ENCODE data around the gene MYO1B. TPM values are rescaled to one million over a fixed set of nuclear protein-coding genes. Genes with fewer than 3 reads are reported as not detected.

MYO1B gene
- polyA plus RNA-seq, 1 experiment: 87.2 TPM

DNA sequence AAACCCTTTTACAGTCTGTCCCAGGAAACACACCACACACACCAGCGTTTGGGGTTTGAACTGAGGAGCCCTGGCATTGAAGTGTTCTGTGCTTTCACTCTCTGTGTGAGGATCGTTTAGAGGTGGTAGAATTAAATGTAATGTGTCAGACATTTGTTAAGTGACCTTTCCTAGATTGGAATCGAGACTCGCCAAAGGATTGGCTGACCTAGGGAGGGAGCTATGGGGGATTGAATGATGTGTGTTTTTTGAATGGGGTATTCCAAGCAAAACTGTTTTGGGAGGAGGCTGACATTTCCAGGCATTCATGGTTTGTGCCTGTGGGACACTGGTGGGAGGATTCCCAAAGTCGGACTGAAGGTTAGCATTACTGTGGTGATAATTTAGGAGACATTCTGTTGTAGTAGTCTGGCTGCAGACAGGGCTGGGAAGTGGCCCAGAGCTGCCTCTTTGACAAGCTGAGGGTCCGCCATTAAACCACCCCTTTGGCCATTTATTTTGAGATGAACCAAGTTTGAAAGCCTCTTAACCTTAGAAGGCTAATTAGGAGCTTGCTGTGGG, 1.7 kb downstream of the MYO1B start:
- ChIA-PET POLR2A (interaction anchor here (0.6 to 0.9 kb wide), 4 partner anchors 19 to 155 kb away, joined by 3 to 22 read pairs (median 5); no protein-coding TSS in a partner anchor), CTCF (interaction anchor here (0.7 to 3.1 kb wide), 11 partner anchors 14 to 275 kb away, joined by 3 to 23 read pairs (median 3); no protein-coding TSS in a partner anchor)
- TF ChIP-seq, protein P1, sequence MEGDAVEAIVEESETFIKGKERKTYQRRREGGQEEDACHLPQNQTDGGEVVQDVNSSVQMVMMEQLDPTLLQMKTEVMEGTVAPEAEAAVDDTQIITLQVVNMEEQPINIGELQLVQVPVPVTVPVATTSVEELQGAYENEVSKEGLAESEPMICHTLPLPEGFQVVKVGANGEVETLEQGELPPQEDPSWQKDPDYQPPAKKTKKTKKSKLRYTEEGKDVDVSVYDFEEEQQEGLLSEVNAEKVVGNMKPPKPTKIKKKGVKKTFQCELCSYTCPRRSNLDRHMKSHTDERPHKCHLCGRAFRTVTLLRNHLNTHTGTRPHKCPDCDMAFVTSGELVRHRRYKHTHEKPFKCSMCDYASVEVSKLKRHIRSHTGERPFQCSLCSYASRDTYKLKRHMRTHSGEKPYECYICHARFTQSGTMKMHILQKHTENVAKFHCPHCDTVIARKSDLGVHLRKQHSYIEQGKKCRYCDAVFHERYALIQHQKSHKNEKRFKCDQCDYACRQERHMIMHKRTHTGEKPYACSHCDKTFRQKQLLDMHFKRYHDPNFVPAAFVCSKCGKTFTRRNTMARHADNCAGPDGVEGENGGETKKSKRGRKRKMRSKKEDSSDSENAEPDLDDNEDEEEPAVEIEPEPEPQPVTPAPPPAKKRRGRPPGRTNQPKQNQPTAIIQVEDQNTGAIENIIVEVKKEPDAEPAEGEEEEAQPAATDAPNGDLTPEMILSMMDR (IDR thresholded peaks at IDR 0.05; ENCODE audit: insufficient read depth, low read depth, low read length): no peak
- DNase-seq (ENCODE audit: low read depth): no peak
- Histone ChIP-seq H3K4me3 (ENCODE audit: low read depth, low read length) (peak overlapping the region; percentile 88), H3K27me3 (ENCODE audit: control insufficient read depth, insufficient read depth, low read length) (no peaks in the 10 kb centered on the region), H3K36me3 (ENCODE audit: control insufficient read depth, insufficient read depth, low read length) (no peaks in the 10 kb centered on the region)

DNA sequence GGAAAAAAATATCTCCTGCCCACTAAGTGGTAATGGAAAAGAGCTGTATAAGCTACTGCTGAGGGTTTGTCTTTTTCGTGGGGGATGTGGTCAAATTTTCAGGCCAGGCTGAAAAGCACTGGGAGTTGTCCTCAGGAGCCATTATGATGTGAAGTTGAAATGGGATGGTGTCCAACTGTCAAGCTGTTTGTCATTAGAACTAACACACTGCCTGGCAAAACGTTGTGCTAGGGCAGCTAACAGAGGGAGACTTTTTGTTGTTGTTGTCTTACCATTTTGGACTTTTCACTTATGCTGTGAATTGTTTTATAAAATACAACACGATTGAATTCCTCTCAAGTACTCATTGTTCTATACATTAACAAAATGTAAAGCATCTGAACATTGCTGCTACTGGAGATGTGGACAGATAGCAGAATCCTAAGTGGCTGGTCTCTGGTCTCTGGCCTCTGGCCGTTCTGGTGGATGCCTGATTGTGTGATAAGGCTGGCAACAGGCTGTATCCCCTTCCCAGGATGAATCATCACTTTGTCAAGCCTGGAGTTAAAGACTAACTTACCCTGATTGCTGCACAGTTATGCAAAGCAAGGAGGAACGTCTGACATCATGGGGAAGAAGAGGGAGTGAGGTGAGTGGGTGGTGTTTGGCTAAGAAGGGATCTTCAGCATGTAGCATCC, 2.3 kb downstream of the MYO1B start:
- H3K27me3 ChIP-seq (ENCODE audit: control insufficient read depth, insufficient read depth, low read length): no peaks in the 10 kb centered on the region
- peak overlapping the region; percentile 88 for H3K4me3 ChIP-seq (ENCODE audit: low read depth, low read length)
- DNase-seq (ENCODE audit: low read depth): peak; percentile 76
- ChIA-PET POLR2A (interaction anchor here (0.9 kb wide), 1 partner anchor 80 kb away, joined by 3 read pairs; no protein-coding TSS in a partner anchor), CTCF (interaction anchor here (0.7 to 3.1 kb wide), 10 partner anchors 11 to 274 kb away, joined by 3 to 23 read pairs (median 3); no protein-coding TSS in a partner anchor)
- no peaks in the 10 kb centered on the region for H3K36me3 ChIP-seq (ENCODE audit: control insufficient read depth, insufficient read depth, low read length)
- TF ChIP-seq, protein P1 (IDR thresholded peaks at IDR 0.05; ENCODE audit: insufficient read depth, low read depth, low read length): no peak

- H3K27me3 ChIP-seq (ENCODE audit: control insufficient read depth, insufficient read depth, low read length): no peaks in the 10 kb centered on the region
- TF ChIP-seq, protein P1 (IDR thresholded peaks at IDR 0.05; ENCODE audit: insufficient read depth, low read depth, low read length): no peak
- no peak for DNase-seq (ENCODE audit: low read depth)
- no peaks in the 10 kb centered on the region for H3K36me3 ChIP-seq (ENCODE audit: control insufficient read depth, insufficient read depth, low read length)
- H3K4me3 ChIP-seq (ENCODE audit: low read depth, low read length): no peak overlapping the region
- POLR2A ChIA-PET: no interaction called here
- CTCF ChIA-PET: interaction anchor here (1.6 kb wide), 1 partner anchor 9 kb away, joined by 6 read pairs; no protein-coding TSS in a partner anchor
These were observed 4.1 kb downstream of the MYO1B start for GRCh38 chr2:191249156-191249813.

- Histone ChIP-seq H3K4me3 (ENCODE audit: low read depth, low read length) (no peak overlapping the region), H3K27me3 (ENCODE audit: control insufficient read depth, insufficient read depth, low read length) (no peaks in the 10 kb centered on the region), H3K36me3 (ENCODE audit: control insufficient read depth, insufficient read depth, low read length) (no peaks in the 10 kb centered on the region)
- TF ChIP-seq, protein P1 (IDR thresholded peaks at IDR 0.05; ENCODE audit: insufficient read depth, low read depth, low read length): no peak
- ChIA-PET CTCF (interaction anchor here (1.2 kb wide), 1 partner anchor 53 kb away, joined by 3 read pairs; no protein-coding TSS in a partner anchor), POLR2A (no interaction called here)
- no peak for DNase-seq (ENCODE audit: low read depth)
These were observed 5.2 kb downstream of the MYO1B start for GRCh38 chr2:191250400-191250799.

DNA sequence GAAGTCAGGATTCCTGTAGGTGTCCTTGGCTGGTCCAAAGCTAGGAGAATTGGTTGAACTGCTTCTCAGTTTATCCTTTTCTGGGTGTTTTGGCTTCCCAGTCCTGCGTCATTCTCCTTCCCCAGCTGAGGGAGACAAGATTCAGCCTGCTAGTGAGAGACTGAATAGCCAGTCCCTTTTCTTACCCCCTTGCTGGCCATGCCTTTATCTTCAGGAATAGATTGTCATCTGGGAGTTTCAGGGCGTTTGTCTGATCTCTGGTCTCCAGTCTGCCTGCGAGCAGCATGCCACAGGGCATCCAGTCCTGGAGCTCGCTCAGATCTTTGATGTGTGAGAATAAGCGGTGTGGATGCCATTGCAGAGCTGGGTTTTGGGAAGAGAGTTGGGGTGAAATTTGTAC, 5.8 kb downstream of the MYO1B start:
- POLR2A ChIA-PET: no interaction called here
- no peaks in the 10 kb centered on the region for H3K36me3 ChIP-seq (ENCODE audit: control insufficient read depth, insufficient read depth, low read length)
- no peak overlapping the region for H3K4me3 ChIP-seq (ENCODE audit: low read depth, low read length)
- CTCF ChIA-PET: interaction anchor here (1.2 to 1.8 kb wide), 4 partner anchors 8 to 53 kb away, joined by 3 to 7 read pairs (median 4); no protein-coding TSS in a partner anchor
- DNase-seq (ENCODE audit: low read depth): no peak
- TF ChIP-seq, protein P1 (IDR thresholded peaks at IDR 0.05; ENCODE audit: insufficient read depth, low read depth, low read length): no peak
- H3K27me3 ChIP-seq (ENCODE audit: control insufficient read depth, insufficient read depth, low read length): no peaks in the 10 kb centered on the region

Data from BJ (cell line).